ENCODE results near the gene C1D. TPM values are rescaled to one million over a fixed set of nuclear protein-coding genes. Genes with fewer than 3 reads are reported as not detected.
A peak's percentile ranks its signal among the peaks of the same experiment; 100 is the strongest.

Gene C1D
- total RNA-seq, 2 experiments from 2014 or later = 19.1 to 36.3 TPM

- TF ChIP-seq EZH2phosphoT487 (IDR thresholded peaks at IDR 0.05; ENCODE audit: borderline replicate concordance, low read depth, low read length) (no peak), CTCF (conservative IDR thresholded peaks at IDR 0.05; ENCODE audit: low read length) (no peak)
- ChIA-PET POLR2A (no interaction called here), CTCF (ENCODE audit: unreplicated experiment) (no interaction called here)
- Histone ChIP-seq H3K4me3 (ENCODE audit: low read depth, low read length, poor library complexity, severe bottlenecking) (no peak overlapping the region), H3K4me2 (ENCODE audit: low read length) (no peak overlapping the region), H3K79me2 (ENCODE audit: insufficient read depth, low read depth, low read length) (no peaks in the 10 kb centered on the region), H4K20me1 (ENCODE audit: insufficient read depth, low read length) (no peaks in the 10 kb centered on the region), H3K4me1 (ENCODE audit: insufficient read depth, low read length, poor library complexity, severe bottlenecking) (peaks cover 14% of the 10 kb centered on the region), H3K27ac (ENCODE audit: low read depth, low read length, poor library complexity, severe bottlenecking) (no peak overlapping the region), H3K9me2 (ENCODE audit: insufficient read depth, low read length) (no peaks in the 10 kb centered on the region), H3K9me3 (ENCODE audit: low read length) (no peaks in the 10 kb centered on the region), H2AFZ (ENCODE audit: low read length) (no peak overlapping the region), H3K36me3 (ENCODE audit: insufficient read depth, low read length) (no peaks in the 10 kb centered on the region)
- DNase-seq (ENCODE audit: low spot score) = no peak
- intact Hi-C loops (cut with micrococcal nuclease; ENCODE audit: unreplicated experiment) = no loop called here
- BruUV-seq (replicated peaks) = no TSS peak
Measured at GRCh38 chr2:68093634-68094033, 30.8 kb upstream of the C1D start.

- Histone ChIP-seq H2AFZ (ENCODE audit: low read length) (no peak overlapping the region), H3K36me3 (ENCODE audit: insufficient read depth, low read length) (no peaks in the 10 kb centered on the region), H4K20me1 (ENCODE audit: insufficient read depth, low read length) (no peaks in the 10 kb centered on the region), H3K4me1 (ENCODE audit: insufficient read depth, low read length, poor library complexity, severe bottlenecking) (peaks cover 14% of the 10 kb centered on the region), H3K4me2 (ENCODE audit: low read length) (no peak overlapping the region), H3K79me2 (ENCODE audit: insufficient read depth, low read depth, low read length) (no peaks in the 10 kb centered on the region), H3K9me3 (ENCODE audit: low read length) (no peaks in the 10 kb centered on the region), H3K9me2 (ENCODE audit: insufficient read depth, low read length) (no peaks in the 10 kb centered on the region), H3K4me3 (ENCODE audit: low read depth, low read length, poor library complexity, severe bottlenecking) (no peak overlapping the region), H3K27ac (ENCODE audit: low read depth, low read length, poor library complexity, severe bottlenecking) (no peak overlapping the region)
- DNase-seq (ENCODE audit: low spot score) = no peak
- no peak for TF ChIP-seq CTCF (conservative IDR thresholded peaks at IDR 0.05; ENCODE audit: low read length)
- no peak for TF ChIP-seq EZH2phosphoT487 (IDR thresholded peaks at IDR 0.05; ENCODE audit: borderline replicate concordance, low read depth, low read length)
- intact Hi-C loops (cut with micrococcal nuclease; ENCODE audit: unreplicated experiment) = no loop called here
- ChIA-PET CTCF (ENCODE audit: unreplicated experiment) (no interaction called here), POLR2A (interaction anchor here (1.3 kb wide), 1 partner anchor 29 kb away, joined by 3 read pairs; the partner anchor contains the start of gene C1D)
- BruUV-seq (replicated peaks) = no TSS peak
Measured at GRCh38 chr2:68091439-68092034, 28.7 kb upstream of the C1D start.

- Histone ChIP-seq H3K9me3 (ENCODE audit: low read length) (no peaks in the 10 kb centered on the region), H3K27ac (ENCODE audit: low read depth, low read length, poor library complexity, severe bottlenecking) (no peak overlapping the region), H3K4me2 (ENCODE audit: low read length) (peak overlapping the region; percentile 26), H3K4me1 (ENCODE audit: insufficient read depth, low read length, poor library complexity, severe bottlenecking) (peaks cover 22% of the 10 kb centered on the region), H3K9me2 (ENCODE audit: insufficient read depth, low read length) (no peaks in the 10 kb centered on the region), H3K79me2 (ENCODE audit: insufficient read depth, low read depth, low read length) (no peaks in the 10 kb centered on the region), H3K36me3 (ENCODE audit: insufficient read depth, low read length) (no peaks in the 10 kb centered on the region; the same call in 1 of the 2 replicates), H3K4me3 (ENCODE audit: low read depth, low read length, poor library complexity, severe bottlenecking) (no peak overlapping the region), H4K20me1 (ENCODE audit: insufficient read depth, low read length) (no peaks in the 10 kb centered on the region), H2AFZ (ENCODE audit: low read length) (peak overlapping the region; percentile 33; the same call in 1 of the 2 replicates)
- no peak for DNase-seq (ENCODE audit: low spot score)
- ChIA-PET POLR2A (interaction anchor here (0.6 to 1.8 kb wide), 3 partner anchors 12 to 202 kb away, joined by 3 to 6 read pairs (median 4); no protein-coding TSS in a partner anchor), CTCF (ENCODE audit: unreplicated experiment) (no interaction called here)
- no TSS peak for BruUV-seq (replicated peaks)
- no peak for TF ChIP-seq CTCF (conservative IDR thresholded peaks at IDR 0.05; ENCODE audit: low read length)
- TF ChIP-seq EZH2phosphoT487 (IDR thresholded peaks at IDR 0.05; ENCODE audit: borderline replicate concordance, low read depth, low read length) = no peak
- intact Hi-C loops (cut with micrococcal nuclease; ENCODE audit: unreplicated experiment) = no loop called here
Measured at GRCh38 chr2:68089961-68090360, 27.2 kb upstream of the C1D start.

Data from OCI-LY7 (cell line).